Mammary epithelial cell (primary cell): ENCODE results near the gene IKZF2.

Experiments
- CTCF ChIP-seq, 2 donors: IDR thresholded peaks in 1 of 2; conservative IDR thresholded peaks in 1 of 2; 2 replicates each; pipeline ENCODE4 v1.5.1; 2011 to 2012; ENCODE audit warnings: inconsistent platforms in 2 of 2, low read length in 2 of 2, mild to moderate bottlenecking in 2 of 2, control low read depth in 1 of 2, low read depth in 1 of 2; ENCODE audit not compliant: insufficient read depth in 1 of 2; ENCODE audit errors: extremely low read depth in 1 of 2
- EZH2 ChIP-seq: IDR thresholded peaks from 2 replicates; pipeline ENCODE4 v1.6.1; 2012; ENCODE audit warnings: low read length, inconsistent platforms, borderline replicate concordance

GRCh38 chr2:213152888-213153287 is 1.5 kb upstream of the IKZF2 start:
- TF ChIP-seq EZH2 (no peak), CTCF (conservative IDR thresholded peaks at IDR 0.05 in 1 of 2, IDR thresholded peaks at IDR 0.05 in 1 of 2; ENCODE audit: extremely low read depth in 1 of 2, insufficient read depth in 1 of 2, low read depth in 1 of 2, low read length in 2 of 2) (no peak)
